ENCODE measurements around the gene EPYC.

EPYC gene

DNA sequence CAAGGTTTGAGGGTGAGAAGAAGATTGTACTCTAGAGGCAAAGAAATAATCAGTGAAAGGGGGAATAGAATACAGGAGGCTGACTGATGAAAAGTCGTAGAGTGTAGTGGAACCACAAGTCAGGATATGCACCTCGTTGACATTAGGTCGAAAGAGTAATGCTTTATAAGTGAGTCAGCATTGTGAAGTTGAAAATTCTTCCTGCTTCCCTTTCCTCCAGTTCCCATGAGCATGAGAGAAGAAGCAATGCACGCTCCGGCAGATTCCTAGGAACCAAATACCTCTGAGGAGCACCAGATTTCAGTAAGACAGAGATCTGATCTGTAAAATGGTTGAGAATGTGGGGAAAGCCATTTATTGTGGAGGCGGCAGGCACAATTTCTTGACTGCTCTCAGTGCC, 66.3 kb downstream of the EPYC start:
- H3K27ac ChIP-seq (ENCODE audit: extremely low read depth, low read depth, low read length), result no peak overlapping the region
- ChIA-PET CTCF (no interaction called here), POLR2A (no interaction called here)
- H3K4me3 ChIP-seq (ENCODE audit: low read depth, low read length), result no peak overlapping the region
- H3K9me3 ChIP-seq (ENCODE audit: control insufficient read depth, insufficient read depth, low read depth, low read length), result no peaks in the 10 kb centered on the region
- H3K36me3 ChIP-seq (ENCODE audit: control insufficient read depth in 2 of 2, insufficient read depth in 1 of 2, low read length in 2 of 2), result no peaks in the 10 kb centered on the region
- TF ChIP-seq ZNF76 (tag by site-specific recombination; IDR thresholded peaks at IDR 0.05; ENCODE audit: borderline replicate concordance, low read depth) (no peak), ZNF221 (tag by site-specific recombination; IDR thresholded peaks at IDR 0.05; ENCODE audit: borderline replicate concordance) (no peak), ZNF37A (tag by site-specific recombination; IDR thresholded peaks at IDR 0.05) (no peak), ZNF311 (tag by site-specific recombination; IDR thresholded peaks at IDR 0.05; ENCODE audit: borderline replicate concordance) (no peak), ZNF426 (tag by site-specific recombination; IDR thresholded peaks at IDR 0.05) (no peak), WT1 (tag by site-specific recombination; IDR thresholded peaks at IDR 0.05) (no peak), ZSCAN30 (tag by site-specific recombination; IDR thresholded peaks at IDR 0.05) (no peak)
- TF ChIP-seq, protein P1, sequence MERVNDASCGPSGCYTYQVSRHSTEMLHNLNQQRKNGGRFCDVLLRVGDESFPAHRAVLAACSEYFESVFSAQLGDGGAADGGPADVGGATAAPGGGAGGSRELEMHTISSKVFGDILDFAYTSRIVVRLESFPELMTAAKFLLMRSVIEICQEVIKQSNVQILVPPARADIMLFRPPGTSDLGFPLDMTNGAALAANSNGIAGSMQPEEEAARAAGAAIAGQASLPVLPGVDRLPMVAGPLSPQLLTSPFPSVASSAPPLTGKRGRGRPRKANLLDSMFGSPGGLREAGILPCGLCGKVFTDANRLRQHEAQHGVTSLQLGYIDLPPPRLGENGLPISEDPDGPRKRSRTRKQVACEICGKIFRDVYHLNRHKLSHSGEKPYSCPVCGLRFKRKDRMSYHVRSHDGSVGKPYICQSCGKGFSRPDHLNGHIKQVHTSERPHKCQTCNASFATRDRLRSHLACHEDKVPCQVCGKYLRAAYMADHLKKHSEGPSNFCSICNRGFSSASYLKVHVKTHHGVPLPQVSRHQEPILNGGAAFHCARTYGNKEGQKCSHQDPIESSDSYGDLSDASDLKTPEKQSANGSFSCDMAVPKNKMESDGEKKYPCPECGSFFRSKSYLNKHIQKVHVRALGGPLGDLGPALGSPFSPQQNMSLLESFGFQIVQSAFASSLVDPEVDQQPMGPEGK (tag by site-specific recombination; IDR thresholded peaks at IDR 0.05), result no peak
- TF ChIP-seq, protein P2, sequence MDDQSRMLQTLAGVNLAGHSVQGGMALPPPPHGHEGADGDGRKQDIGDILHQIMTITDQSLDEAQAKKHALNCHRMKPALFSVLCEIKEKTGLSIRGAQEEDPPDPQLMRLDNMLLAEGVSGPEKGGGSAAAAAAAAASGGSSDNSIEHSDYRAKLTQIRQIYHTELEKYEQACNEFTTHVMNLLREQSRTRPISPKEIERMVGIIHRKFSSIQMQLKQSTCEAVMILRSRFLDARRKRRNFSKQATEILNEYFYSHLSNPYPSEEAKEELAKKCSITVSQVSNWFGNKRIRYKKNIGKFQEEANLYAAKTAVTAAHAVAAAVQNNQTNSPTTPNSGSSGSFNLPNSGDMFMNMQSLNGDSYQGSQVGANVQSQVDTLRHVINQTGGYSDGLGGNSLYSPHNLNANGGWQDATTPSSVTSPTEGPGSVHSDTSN (CRISPR knock-in tag; IDR thresholded peaks at IDR 0.05), result no peak
- TF ChIP-seq, protein P3, sequence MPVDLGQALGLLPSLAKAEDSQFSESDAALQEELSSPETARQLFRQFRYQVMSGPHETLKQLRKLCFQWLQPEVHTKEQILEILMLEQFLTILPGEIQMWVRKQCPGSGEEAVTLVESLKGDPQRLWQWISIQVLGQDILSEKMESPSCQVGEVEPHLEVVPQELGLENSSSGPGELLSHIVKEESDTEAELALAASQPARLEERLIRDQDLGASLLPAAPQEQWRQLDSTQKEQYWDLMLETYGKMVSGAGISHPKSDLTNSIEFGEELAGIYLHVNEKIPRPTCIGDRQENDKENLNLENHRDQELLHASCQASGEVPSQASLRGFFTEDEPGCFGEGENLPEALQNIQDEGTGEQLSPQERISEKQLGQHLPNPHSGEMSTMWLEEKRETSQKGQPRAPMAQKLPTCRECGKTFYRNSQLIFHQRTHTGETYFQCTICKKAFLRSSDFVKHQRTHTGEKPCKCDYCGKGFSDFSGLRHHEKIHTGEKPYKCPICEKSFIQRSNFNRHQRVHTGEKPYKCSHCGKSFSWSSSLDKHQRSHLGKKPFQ (tag by site-specific recombination; IDR thresholded peaks at IDR 0.05), result no peak
- TF ChIP-seq, protein P4, sequence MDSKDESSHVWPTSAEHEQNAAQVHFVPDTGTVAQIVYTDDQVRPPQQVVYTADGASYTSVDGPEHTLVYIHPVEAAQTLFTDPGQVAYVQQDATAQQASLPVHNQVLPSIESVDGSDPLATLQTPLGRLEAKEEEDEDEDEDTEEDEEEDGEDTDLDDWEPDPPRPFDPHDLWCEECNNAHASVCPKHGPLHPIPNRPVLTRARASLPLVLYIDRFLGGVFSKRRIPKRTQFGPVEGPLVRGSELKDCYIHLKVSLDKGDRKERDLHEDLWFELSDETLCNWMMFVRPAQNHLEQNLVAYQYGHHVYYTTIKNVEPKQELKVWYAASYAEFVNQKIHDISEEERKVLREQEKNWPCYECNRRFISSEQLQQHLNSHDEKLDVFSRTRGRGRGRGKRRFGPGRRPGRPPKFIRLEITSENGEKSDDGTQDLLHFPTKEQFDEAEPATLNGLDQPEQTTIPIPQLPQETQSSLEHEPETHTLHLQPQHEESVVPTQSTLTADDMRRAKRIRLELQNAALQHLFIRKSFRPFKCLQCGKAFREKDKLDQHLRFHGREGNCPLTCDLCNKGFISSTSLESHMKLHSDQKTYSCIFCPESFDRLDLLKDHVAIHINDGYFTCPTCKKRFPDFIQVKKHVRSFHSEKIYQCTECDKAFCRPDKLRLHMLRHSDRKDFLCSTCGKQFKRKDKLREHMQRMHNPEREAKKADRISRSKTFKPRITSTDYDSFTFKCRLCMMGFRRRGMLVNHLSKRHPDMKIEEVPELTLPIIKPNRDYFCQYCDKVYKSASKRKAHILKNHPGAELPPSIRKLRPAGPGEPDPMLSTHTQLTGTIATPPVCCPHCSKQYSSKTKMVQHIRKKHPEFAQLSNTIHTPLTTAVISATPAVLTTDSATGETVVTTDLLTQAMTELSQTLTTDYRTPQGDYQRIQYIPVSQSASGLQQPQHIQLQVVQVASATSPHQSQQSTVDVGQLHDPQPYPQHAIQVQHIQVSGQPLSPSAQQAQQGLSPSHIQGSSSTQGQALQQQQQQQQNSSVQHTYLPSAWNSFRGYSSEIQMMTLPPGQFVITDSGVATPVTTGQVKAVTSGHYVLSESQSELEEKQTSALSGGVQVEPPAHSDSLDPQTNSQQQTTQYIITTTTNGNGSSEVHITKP (tag by site-specific recombination; IDR thresholded peaks at IDR 0.05), result no peak
- TF ChIP-seq, protein P5, sequence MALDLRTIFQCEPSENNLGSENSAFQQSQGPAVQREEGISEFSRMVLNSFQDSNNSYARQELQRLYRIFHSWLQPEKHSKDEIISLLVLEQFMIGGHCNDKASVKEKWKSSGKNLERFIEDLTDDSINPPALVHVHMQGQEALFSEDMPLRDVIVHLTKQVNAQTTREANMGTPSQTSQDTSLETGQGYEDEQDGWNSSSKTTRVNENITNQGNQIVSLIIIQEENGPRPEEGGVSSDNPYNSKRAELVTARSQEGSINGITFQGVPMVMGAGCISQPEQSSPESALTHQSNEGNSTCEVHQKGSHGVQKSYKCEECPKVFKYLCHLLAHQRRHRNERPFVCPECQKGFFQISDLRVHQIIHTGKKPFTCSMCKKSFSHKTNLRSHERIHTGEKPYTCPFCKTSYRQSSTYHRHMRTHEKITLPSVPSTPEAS (tag by site-specific recombination; IDR thresholded peaks at IDR 0.05), result no peak
- H3K4me1 ChIP-seq (ENCODE audit: control insufficient read depth, insufficient read depth, low read length), result no peaks in the 10 kb centered on the region

DNA sequence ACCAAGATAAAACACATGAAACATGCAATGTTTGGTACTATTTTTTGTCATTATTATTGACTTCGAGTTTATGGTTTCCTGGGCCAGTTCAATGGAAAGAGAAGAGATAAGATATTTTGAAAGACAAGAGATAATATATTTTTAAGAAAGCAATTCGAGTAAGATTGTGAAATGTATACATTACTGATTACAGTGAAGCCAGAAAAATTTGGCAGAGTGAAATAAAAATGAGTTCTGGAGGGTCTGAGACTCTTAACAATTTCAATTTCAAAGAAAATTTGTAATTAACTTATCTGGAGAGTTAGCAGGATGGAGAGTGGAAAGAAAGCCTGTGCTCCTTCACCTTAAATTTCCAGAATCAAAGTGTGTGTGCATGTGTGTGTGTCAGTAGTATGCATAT, 67.1 kb downstream of the EPYC start:
- ChIA-PET POLR2A (no interaction called here), CTCF (no interaction called here)
- Histone ChIP-seq H3K4me1 (ENCODE audit: control insufficient read depth, insufficient read depth, low read length) (no peaks in the 10 kb centered on the region), H3K4me3 (ENCODE audit: low read depth, low read length) (no peak overlapping the region), H3K27ac (ENCODE audit: extremely low read depth, low read depth, low read length) (no peak overlapping the region), H3K9me3 (ENCODE audit: control insufficient read depth, insufficient read depth, low read depth, low read length) (no peaks in the 10 kb centered on the region), H3K36me3 (ENCODE audit: control insufficient read depth in 2 of 2, insufficient read depth in 1 of 2, low read length in 2 of 2) (no peaks in the 10 kb centered on the region)
- no peak for TF ChIP-seq GLI2 (tag by site-specific recombination; IDR thresholded peaks at IDR 0.05; ENCODE audit: borderline replicate concordance, low read depth)
- no peak for TF ChIP-seq ZNF175 (tag by site-specific recombination; IDR thresholded peaks at IDR 0.05)
- no peak for TF ChIP-seq ZNF112 (tag by site-specific recombination; IDR thresholded peaks at IDR 0.05)
- no peak for TF ChIP-seq ZNF121 (tag by site-specific recombination; IDR thresholded peaks at IDR 0.05)
- TF ChIP-seq ZNF624 (tag by site-specific recombination; IDR thresholded peaks at IDR 0.05), result no peak
- TF ChIP-seq ZFP37 (tag by site-specific recombination; IDR thresholded peaks at IDR 0.05), result no peak
- TF ChIP-seq ZNF366 (tag by site-specific recombination; conservative IDR thresholded peaks at IDR 0.05), result no peak
- no peak for TF ChIP-seq ZNF140 (tag by site-specific recombination; IDR thresholded peaks at IDR 0.05)
- TF ChIP-seq, protein P6, sequence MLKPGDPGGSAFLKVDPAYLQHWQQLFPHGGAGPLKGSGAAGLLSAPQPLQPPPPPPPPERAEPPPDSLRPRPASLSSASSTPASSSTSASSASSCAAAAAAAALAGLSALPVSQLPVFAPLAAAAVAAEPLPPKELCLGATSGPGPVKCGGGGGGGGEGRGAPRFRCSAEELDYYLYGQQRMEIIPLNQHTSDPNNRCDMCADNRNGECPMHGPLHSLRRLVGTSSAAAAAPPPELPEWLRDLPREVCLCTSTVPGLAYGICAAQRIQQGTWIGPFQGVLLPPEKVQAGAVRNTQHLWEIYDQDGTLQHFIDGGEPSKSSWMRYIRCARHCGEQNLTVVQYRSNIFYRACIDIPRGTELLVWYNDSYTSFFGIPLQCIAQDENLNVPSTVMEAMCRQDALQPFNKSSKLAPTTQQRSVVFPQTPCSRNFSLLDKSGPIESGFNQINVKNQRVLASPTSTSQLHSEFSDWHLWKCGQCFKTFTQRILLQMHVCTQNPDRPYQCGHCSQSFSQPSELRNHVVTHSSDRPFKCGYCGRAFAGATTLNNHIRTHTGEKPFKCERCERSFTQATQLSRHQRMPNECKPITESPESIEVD (tag by site-specific recombination; IDR thresholded peaks at IDR 0.05), result no peak
- TF ChIP-seq ZNF202 (tag by site-specific recombination; IDR thresholded peaks at IDR 0.05; ENCODE audit: borderline replicate concordance), result no peak
- TF ChIP-seq ZNF76 (tag by site-specific recombination; IDR thresholded peaks at IDR 0.05; ENCODE audit: borderline replicate concordance, low read depth), result no peak
- TF ChIP-seq, protein P7, sequence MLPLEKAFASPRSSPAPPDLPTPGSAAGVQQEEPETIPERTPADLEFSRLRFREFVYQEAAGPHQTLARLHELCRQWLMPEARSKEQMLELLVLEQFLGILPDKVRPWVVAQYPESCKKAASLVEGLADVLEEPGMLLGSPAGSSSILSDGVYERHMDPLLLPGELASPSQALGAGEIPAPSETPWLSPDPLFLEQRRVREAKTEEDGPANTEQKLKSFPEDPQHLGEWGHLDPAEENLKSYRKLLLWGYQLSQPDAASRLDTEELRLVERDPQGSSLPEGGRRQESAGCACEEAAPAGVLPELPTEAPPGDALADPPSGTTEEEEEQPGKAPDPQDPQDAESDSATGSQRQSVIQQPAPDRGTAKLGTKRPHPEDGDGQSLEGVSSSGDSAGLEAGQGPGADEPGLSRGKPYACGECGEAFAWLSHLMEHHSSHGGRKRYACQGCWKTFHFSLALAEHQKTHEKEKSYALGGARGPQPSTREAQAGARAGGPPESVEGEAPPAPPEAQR (tag by site-specific recombination; IDR thresholded peaks at IDR 0.05), result no peak

Measured in HEK293 (cell line).